IPS-NIHi7 (cell line): ENCODE data around the gene HLF.
A peak's percentile ranks its signal among the peaks of the same experiment; 100 is the strongest.

Experiments used
- DNase-seq: peaks from one replicate; pipeline ENCODE4 v3.0.0; 2012; ENCODE audit warnings: mixed read lengths; ENCODE audit errors: extremely low spot score

HLF gene

GRCh38 chr17:55258578-55259135 lies 6.1 kb upstream of the HLF start:
- DNase-seq: no peak

GRCh38 chr17:55259684-55260111 lies 5.1 kb upstream of the HLF start:
- no peak for DNase-seq

- DNase-seq: no peak
These were observed 3.4 kb upstream of the HLF start for GRCh38 chr17:55261311-55261710.

GRCh38 chr17:55263569-55264277 lies 1.0 kb upstream of the HLF start:
- DNase-seq: no peak

- DNase-seq: no peak
These were observed 499 bp upstream of the HLF start for GRCh38 chr17:55264278-55264644.

- peak; percentile 22 for DNase-seq
These were observed 706 bp downstream of the HLF start for GRCh38 chr17:55265311-55266021.

- peak; percentile 30 for DNase-seq
These were observed 1.5 kb downstream of the HLF start for GRCh38 chr17:55266051-55266957.

GRCh38 chr17:55266958-55267688 lies 2.4 kb downstream of the HLF start:
- no peak for DNase-seq

GRCh38 chr17:55267777-55268648 lies 3.3 kb downstream of the HLF start:
- DNase-seq: no peak

- DNase-seq: no peak
These were observed 4.1 kb downstream of the HLF start for GRCh38 chr17:55268649-55269480.

GRCh38 chr17:55269894-55270293 lies 5.1 kb downstream of the HLF start:
- no peak for DNase-seq

- DNase-seq: no peak
These were observed 6.4 kb downstream of the HLF start for GRCh38 chr17:55271223-55271571.

GRCh38 chr17:55271958-55272710 lies 7.4 kb downstream of the HLF start:
- no peak for DNase-seq

- no peak for DNase-seq
These were observed 8.2 kb downstream of the HLF start for GRCh38 chr17:55272711-55273578.

GRCh38 chr17:55273579-55274354 lies 9.0 kb downstream of the HLF start:
- DNase-seq: no peak

- DNase-seq: no peak
These were observed 9.8 kb downstream of the HLF start for GRCh38 chr17:55274355-55275255.
